IPS DF 4.7 (cell line): Measurements from ENCODE around the gene MX1.

Experiments
- DNase-seq: peaks from one replicate; pipeline ENCODE4 v3.0.0-alpha.2; 2013; ENCODE audit warnings: low spot score; ENCODE audit errors: extremely low read depth

Gene MX1

DNA sequence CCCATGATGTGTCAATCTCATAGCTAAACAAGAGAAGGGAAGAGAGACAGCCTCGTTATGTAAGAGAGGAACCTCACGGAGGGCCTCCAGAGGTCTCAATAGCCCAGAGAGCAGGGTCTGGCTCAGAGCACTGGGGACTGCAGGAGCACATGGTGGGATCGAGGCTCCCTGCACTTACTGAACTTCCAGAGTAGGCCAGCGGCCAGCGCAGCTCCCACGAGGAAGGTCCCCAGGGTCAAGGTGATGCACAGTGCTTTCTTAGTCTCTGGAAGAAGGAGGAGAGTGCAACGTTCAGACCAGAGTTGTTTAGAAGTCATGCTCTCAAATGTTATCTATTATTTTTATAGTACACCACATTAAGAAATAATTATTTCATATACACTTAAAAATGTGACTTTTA, 63.3 kb downstream of the MX1 start:
- DNase-seq: no peak

GRCh38 chr21:41490330-41490729, 64.3 kb downstream of the MX1 start:
- DNase-seq: no peak

- DNase-seq: no peak
Measured at GRCh38 chr21:41491412-41491811, 65.4 kb downstream of the MX1 start.

DNA sequence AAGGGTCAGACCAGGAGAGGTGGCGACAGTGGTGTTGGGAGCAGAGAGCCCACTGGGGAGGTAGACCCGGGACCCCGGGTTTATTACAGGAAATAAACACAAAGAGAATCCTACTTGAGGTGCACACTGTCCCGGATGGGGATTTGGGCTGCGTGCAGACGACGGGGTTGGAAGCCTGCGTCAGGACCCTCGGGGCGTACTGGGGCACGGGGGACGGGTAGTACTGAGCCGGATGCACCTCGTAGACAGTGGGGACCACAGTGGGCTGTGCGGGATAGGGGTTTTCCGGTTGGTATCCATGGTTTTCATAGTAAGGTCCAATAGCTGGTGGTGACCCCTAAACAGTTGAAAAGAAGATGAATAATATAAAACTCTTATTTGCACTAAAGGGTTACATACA, 68.2 kb downstream of the MX1 start:
- no peak for DNase-seq

DNA sequence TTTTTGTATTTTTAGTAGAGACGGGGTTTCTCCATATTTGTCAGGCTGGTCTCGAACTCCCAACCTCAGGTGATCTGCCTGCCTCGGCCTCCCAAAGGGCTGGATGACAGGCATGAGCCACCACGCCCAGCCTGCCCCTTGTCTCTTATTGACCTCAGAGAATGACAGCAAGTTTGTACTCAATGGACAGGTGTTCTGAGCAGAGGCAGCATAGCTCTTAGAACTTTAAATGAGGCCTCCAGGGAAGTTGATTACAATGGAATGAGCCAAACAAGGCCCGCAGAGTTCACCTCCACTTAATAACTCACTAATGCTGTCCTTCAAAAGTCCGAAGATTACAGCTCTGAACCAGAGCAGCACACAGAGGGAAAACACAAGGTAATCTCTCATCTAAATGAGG, 71.0 kb downstream of the MX1 start:
- DNase-seq: no peak

DNA sequence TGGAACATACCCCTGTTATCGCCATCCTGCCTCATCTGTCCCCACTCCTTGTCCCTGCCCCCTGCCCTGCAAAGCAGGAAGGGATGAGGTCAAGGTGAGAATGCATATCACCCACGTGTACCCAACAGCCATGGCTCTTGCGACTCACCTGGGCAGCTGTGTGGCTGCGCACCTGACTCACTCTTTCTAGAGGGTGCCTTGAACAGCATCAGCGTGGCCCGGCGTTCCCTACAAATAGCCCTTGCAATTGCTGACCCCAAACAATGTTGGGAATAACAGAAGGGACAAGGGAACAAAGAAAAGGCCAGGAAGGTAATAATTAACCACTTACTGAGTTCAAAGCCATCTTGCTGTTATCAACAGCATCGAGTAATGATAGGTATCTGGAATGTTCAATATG, 71.7 kb downstream of the MX1 start:
- DNase-seq: no peak

DNA sequence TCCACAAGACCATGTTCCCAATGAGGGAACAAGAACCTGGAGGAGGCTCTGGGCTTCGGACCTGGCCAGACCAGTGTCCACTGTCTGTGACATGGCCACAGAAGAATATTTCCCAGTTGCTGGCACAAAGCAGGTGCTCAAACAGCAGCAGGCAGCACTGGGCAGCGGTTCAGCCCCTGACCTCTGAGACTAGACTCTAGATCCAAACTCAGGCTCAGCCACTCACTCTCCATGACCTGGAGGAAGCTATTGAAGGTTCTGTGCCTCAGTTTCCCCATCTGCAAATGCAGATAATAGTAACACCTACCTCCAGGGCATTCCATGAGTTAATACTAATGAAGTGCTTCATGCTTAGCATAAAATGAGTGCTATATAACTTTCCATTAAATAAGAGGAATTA, 73.9 kb downstream of the MX1 start:
- DNase-seq: no peak

- DNase-seq: no peak
Measured at GRCh38 chr21:41500363-41500762, 74.3 kb downstream of the MX1 start.

GRCh38 chr21:41500931-41501381, 74.9 kb downstream of the MX1 start:
- no peak for DNase-seq

- no peak for DNase-seq
Measured at GRCh38 chr21:41501919-41502318, 75.9 kb downstream of the MX1 start.

- DNase-seq: no peak
Measured at GRCh38 chr21:41503331-41503730, 77.3 kb downstream of the MX1 start.

- DNase-seq: no peak
Measured at GRCh38 chr21:41504030-41504429, 78.0 kb downstream of the MX1 start.

DNA sequence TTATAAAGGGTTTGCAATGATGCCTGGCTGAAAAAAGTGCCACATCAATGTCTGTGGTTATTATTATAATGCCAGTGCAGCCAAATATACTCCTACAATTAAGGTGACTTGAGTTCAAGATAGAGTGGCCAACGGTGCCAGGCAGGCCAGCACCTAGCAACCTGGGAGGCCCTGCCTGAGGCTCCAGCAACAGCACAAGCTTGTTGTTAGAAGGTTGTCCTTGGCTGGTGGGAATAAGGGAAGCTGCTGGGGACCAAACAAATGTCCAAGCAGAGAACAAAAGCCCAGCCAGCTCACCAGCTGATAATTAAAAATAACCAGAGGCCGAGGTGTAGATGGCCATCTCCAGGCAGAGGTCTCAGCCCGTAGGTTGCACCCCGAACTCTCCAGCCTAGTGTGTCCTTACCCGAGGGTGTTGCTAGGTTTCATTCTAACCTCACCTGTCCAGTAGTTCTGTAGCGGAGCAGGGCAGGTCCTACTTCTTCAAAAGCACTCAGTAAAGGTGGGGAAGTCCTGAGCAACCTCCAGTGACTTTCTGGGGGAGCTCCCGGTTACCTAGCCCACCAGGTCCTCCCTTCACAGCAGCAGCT, 80.1 kb downstream of the MX1 start:
- no peak for DNase-seq

- no peak for DNase-seq
Measured at GRCh38 chr21:41506611-41507520, 80.8 kb downstream of the MX1 start.

DNA sequence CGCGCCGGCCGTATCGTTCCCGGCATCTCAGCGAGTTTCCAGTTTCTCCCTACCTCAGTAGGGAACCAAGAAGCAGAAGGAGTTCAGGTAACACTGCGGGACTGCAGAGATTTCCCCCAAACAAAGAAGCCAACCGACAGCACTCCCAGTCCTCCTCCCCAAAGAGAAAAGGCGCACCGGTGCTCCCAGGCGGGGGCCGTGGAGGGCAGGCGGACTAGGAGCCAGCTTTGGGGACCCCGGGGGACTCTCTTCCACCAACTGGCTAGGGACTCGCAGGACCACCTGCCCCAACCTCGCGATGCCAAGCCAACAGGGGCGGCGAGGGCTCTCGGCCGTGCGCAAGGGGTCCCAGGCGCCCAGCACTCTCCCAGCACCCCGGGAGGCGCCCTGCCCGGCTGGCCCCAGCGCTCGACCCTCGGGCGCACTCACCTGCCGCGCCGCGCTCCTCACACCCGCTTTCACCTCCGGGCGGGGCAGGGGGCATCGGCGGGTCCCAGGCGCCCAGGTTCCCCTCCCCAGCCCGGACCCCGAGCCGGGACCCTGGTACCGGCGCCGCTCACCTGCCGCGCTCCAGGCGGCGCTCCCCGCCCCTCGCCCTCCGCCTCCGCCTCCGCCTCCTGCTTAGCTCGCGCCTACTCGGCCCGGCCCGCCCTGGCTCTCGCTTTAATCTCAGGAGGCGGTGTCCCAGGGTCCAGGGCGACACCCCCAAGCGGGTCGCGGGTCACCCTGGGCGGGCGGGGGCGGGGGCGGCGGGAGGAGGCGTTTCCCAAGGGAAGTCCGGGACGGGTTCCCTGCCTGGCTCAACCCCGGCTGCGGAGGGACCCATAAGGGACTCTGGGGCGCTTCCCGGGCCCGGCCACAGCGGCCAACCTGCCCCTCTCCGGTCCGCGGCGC, 81.7 kb downstream of the MX1 start, which contains the start of gene TMPRSS2:
TMPRSS2 (minus strand) TSS at position 638 of the 894 bp plus-strand sequence. CDS start 10,025 bp downstream, outside the sequence.
- no peak for DNase-seq

DNA sequence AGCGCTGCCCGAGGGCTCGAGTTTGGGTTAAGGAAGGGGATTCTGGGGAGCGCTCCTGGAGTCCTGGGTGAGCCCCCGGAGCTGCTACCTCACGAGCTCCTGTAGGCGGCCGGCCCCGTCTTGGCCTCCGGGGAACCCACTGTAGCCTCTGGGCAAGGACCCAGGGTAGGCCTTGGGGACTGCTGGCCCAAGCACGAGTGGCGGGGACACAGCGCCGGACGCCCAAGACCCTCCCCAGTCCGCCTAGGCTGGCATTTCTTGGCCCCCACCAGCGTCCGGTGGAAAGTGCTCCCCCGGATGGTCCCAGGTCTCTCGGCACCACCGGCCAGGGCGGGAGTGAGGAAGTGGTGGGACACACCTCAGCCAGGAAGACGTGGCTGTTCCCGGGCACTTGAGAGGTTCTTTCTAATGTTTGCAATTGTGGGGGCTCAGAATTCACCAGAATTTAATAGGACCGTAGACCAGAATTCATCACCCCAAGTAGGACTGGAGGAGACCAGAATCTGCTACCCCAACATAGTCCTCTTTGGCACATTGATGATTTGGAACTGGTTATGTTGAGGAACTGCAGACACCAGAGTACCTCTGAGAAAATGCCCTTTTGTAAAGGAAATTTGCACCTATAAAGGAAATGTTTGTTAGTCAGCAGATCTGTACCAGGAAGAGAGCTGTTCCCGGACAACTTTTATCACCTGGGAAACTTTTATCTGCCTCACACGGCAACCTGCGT, 82.5 kb downstream of the MX1 start:
- DNase-seq: no peak
